Stimulated activated CD4-positive, alpha-beta T cell treated with anti-CD3 and anti-CD28 coated beads, Interleukin-12 subunit alpha, Interleukin-12 subunit beta, amount 100 ng/mL, for 48 hours (primary cell): Measurements from ENCODE around the gene MOCS1.

ENCODE experiments used
- DNase-seq, 3 donors: peaks; one replicate each; pipeline ENCODE4 v3.0.0-alpha.2; 2020; ENCODE audit warnings: low read depth in 2 of 3, low spot score in 1 of 3

Gene MOCS1

DNA sequence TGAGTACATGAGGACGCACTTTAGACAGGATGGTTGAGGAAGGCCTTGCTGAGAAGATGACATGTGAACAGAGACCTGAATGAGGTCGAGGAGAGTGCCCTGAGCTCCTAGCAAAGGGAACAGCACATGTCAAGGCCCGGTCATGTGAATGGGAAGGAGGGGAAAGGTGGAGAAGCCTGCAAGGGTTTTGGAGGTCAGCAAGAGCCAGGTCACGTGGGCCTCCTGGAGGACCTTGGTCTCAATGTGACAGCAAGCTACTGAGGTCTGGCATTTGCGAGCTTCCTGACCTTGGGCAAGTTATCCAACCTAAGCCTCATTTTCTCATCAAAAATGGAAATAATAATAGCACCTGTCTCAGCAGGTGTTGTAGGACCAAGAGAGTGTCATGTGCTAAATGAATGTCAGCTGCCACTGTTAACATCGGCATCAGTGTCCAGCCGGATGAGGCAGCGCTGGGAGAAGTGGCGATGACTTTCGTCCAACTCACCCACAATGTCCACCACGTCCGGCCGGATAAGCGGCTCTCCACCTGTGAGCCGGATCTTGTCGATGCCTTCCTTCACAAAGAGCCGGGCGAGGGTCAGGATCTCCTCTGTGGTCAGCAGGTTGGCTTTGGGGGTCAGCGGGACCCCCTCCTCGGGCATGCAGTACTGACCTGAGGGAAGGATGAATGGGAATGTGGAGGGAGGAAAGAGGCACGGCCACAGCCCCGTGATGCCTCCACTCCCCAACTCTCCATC is 8.9 kb downstream of the MOCS1 start:
- DNase-seq: no peak

DNA sequence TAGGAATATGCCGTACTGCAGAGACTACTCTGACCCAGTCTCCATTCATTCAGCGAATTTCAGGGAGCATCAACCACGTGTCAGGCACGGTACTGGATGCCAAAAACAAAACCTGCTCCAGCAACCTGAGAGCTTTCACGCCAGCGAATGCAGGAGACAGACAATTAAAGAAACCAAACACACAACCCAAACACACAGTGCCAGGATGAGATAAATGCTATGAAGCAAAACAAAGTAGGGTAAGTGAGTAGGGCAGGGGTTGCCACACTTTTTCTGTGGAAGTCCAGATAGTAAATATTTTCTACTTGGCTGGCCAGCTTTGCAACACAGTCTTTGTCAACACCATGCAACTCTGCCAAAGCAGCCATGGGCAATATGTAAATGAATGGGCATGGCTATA is 10.0 kb downstream of the MOCS1 start:
- DNase-seq: no peak

DNA sequence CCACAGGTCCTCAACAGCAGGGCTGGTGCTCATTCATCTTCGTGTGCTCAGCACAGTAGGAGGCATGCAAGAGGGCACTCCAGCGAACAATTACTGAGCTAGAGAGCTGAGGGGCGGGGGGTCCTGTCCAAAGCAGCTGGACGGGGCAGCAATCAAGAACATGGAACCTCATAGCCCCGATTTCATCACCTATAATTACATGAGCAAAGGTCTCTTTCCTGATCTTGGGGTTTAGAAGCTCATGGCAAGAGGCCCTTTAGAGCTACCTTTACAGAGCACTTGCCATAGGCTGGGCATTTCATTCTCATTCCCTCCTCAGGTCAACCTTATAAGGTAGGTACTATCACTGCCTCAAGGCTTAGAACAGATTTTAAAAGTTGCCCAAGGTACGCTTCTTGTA is 10.4 kb downstream of the MOCS1 start:
- no peak for DNase-seq

DNA sequence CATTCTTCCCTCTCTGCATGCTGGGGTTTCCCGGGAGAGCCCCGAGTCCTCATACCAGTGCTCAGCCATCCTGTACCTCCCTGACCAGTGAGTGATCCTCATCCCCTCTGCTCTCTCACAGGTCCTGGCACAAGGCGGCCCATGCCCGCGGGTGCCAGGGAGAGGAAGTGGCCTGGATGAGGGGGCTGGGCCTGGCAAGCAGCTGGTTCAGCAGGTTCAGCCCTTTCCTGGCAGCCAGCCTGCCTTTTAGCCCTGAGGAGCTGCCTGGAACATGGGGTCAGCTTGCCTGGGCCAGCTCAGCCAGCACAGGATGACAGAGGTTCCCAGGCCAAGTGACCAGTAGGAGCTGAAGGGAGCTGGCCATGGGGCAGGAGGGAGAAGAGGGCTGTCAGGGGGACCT is 10.9 kb downstream of the MOCS1 start:
- DNase-seq: no peak

DNA sequence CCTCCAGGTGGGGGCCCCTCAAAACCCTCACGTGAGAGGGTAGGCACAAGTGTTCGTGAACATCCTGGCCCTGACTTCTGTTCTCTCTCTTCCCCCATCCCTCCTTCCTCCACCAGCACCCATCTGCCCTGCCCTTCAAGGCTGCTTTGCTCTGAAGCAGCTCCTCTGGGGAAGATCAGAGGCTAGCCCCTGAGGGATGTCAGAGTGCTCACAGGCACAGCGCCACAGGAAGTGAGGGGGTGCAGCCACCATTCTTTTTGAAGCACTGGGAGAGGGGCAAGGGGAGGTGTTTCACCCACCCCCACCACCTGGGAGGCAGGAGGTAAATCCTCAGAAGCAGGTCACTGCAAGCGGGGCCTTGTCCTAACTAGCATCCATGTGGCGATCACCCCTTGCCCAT is 11.4 kb downstream of the MOCS1 start:
- DNase-seq: no peak

DNA sequence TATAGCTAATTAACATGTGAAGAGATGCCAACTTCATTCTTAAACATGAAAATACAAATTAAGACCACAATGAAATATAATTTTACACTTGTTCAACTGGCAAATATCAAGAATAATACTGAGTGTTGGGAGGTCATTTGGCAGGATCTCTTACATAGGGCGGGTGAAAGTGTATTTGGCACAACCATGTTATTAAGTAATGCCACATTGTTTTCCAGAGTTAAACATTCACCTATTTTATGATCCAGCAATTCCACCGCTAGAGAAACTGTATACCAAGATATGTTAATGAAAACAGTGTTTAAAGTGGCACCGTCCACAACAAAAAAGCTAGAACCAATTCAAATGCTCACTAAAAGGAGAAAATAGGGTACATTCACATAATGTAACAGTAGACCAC is 14.1 kb downstream of the MOCS1 start:
- no peak for DNase-seq

DNA sequence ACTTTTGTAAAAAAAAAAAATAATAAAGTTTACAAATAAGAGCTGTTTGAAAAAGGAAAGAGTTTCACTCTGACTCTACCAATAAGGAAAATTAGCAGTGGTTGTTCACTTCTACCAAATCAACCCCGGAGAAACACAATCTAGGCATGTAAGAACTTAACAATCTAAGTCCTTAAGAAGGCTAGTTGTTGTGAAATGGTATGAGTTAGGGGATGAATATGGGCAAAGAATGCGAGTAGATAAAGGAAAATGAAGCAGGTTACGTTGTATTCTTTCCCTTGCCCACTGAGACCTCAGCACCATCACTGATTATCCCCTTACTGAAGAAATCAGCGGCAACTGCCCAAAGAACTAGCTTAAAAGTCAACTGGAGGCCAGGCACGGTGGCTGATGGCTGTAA is 15.4 kb downstream of the MOCS1 start:
- no peak for DNase-seq

DNA sequence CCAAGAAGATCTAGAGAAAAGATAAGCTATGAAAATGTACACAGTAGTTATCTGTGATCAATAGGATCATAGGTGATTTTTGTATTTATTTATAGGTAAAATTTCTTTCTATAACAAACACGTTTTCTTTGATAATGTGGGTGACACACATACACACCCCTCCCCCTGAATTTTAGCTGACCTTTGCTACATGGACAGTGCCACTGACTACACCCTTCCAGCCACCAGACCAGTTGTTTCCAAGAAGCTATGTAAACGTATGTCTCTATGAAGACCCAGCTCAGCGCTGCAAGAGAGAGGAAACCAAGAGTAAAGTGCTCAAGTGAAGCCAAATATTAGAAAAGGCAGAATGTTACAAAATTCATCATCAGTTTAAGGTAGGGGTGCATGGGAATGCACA is 16.3 kb downstream of the MOCS1 start:
- no peak for DNase-seq

DNA sequence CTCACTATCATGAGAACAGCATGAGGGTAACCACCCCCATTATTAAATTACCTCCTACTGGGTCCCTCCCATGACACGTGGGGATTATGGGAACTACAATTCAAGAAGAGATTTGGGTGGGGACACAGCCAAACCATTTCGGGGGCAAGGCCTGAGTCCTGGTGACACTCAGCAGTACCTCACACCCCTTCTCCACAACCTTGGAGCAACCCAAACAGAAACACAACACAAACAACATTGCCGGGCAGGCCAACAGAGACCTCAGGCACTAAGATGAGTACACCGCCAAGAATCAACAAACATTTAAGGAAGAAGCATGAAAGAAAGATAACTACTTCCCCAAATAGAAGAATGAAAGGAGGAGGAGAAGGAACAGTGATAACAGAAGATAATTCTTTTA is 16.9 kb downstream of the MOCS1 start:
- DNase-seq: no peak

DNA sequence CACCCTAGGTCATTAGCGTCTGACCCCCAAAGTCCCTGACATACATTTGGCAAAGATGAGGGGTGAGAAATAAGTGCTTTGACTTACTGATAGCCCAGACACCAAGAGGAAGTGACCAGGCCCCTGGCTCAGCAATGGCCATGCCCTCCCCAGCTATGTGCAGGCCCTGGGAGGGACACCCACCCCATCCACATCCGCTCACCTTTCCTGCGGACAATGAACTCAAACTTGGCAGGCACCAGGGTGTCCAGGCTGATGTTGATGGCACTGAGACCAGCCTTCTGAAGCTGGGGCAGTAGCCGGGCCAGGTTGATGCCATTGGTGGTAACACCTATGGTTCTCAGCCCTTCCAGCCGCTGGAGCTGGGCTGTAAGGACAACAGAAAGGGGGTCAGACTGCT is 18.4 kb downstream of the MOCS1 start:
- no peak for DNase-seq

DNA sequence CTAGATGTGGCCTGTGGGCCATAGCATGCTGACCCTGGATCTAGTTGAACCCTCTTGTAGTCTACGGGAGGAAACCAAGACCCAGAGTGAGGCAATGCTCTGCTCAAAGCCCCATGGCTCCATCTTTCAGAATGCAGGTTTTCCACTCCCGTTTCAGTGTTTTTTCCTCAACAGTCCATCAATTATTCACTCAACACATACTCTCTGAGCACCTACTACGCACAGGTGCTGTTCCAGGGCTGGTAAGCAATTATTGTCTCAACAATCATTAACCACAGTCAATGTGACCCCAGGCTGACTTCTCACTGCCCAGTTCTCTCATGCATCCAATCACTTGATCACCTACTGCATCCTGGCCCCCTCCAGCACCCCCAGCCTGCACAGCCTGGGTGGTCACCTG is 20.0 kb downstream of the MOCS1 start:
- no peak for DNase-seq

DNA sequence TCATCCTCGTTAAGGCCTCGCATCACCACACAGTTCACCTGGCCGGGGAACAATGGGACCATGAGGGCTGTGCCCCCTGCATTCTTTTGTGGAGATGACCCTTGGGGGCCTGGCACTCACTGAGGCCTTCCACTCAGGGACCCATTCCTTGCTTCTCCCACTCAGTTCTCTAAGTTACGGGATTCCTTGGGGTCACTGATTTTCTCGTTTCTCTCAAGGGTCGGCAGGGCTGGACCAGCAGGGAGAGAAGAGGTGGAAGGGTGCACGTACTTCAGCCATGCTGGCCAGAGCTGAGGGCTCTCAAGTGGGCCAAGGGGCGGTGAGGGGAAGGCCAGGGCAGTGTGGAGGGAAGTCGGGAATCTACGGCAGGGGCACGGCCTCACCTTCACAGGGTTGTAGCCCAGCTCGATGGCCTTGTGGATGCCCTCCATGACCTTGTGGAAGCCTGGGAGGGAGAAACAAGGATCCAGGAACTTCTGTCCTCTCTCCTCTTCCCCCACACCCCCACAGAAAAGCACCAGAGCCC is 20.8 kb downstream of the MOCS1 start:
- DNase-seq: no peak

DNA sequence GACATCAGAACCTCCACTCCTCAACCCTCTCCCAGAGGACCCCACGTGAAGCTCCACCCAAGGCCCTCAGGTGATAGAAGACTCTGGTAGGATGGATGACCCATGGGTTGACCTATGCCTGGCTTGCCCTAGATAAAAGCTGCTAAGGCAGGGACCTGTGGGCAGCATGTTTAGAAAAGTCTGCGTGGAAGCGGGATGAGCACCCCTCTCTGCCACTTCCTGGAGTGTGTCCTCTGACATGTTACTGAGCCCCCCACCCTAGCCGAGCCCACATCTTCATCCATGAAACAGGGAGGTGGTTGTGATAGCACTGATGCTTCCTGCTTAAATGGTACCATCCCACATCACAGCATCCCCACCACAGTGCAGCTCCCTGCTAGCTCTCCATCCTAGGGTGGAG is 21.8 kb downstream of the MOCS1 start:
- no peak for DNase-seq

DNA sequence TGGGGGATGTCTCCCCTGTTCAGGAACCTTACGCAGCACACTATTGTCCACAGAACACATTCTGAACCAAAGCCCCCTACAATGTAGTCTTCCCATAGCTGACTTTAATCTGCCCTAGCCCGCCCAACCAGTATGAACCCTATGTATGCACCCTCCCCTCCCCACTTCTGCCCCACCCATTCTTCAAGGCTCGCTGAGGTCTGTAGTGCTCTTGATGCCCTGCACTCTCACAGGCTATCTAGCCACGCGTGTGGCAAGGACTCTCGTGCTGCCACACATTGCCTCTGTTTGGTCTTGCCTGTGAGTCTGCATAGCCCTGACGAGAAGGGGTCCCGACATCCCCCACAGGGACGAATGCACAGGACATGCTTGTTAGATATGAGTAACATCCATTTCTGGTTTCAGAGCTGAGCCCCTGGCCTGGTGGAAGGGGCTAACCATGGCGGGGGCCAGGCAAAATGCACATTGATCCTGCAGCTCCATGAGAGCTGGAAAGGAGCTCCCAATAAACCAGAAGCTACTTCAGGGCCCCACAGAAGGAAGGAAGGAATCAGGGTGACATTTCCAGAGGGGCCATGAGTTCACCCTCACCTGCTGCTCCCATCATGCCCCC is 22.6 kb downstream of the MOCS1 start:
- DNase-seq: no peak

DNA sequence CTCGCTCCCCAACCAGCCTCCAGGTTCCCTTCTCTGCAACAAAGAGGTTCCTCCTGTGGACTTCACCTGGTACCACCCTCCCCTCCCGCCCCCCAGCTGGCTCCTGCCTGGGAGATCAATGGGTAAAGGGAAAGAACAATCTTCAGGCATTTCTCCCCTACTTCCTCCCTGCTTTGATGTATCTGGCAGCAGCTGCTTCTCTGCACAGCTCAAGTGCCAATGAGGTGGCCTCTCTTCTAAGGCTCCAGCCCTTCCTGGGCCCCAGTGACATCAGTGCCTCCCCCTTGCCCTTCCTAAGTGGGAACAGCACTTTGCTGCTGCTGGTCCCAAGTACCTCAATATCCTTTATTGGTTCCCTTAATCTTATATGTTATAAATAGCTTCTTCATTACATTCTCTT is 23.5 kb downstream of the MOCS1 start:
- no peak for DNase-seq

DNA sequence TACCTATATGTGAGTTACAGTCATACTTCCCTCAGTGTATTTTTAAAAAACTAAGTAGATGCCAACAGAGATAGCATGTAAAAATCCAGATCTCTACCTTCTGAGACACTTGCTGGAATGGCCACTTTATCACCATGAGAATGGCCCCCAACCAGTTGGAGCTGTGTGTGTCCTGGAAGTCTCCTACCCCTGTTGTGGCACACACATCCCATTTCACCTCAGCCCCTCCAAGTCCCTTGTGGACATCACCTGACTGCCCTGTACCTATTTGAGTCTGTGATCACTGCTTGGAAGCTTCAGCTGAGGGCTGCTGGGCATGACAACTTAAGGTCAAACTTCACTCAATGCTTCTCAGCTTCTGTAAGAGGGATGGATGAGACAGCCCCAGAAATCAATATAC is 24.1 kb downstream of the MOCS1 start:
- DNase-seq: no peak

DNA sequence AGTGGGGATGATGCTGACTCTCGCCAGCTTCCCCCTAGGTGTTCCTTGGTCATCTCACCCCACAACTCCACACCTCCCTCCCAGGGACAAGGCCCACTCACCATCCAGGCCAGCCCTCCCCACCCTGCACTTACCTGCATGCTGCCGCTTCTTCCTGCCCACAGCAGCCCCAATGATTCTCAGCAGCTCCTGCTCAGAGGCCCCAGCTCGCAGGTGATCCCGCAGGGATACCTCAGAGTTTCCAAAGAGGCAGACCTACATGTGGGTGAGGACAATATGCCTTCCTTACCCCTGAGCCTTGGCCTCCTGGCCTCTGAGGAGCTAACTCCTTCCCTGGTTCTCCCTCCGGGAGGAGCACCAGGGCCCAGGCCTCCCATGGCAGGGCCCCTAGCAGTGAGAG is 24.6 kb downstream of the MOCS1 start:
- no peak for DNase-seq

DNA sequence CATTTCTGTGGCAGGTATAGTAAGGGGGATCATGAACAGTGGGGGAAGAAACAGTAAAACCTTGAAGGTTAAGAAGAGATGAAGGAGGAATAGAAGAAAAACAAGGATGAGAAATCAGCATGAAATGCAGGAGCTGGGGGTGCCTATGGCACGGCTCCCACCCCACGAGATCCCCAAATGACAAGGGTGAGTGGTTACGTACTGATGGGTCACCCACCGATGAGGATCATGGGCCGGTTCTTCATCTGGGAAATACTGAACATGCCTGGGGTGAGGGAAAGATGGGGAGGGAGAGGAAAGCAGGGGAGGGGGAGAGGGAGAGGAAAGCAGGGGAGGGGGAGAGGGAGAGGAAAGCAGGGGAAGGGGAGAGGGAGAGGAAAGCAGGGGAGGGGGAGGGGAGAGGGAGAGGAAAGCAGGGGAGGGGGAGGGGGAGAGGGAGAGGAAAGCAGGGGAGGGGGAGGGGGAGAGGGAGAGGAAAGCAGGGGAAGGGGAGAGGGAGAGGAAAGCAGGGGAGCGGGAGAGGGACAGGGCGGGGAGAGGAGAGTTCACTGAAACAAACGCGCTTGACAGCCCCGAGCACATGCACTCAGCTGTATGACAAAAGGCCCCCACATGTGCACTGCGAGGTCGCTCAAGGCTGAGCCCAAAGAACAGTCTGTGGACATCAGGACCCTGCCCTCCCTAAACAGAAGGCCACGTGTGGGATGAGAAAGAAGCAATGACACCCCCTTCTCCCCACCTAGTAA is 25.3 kb downstream of the MOCS1 start:
- DNase-seq: no peak

DNA sequence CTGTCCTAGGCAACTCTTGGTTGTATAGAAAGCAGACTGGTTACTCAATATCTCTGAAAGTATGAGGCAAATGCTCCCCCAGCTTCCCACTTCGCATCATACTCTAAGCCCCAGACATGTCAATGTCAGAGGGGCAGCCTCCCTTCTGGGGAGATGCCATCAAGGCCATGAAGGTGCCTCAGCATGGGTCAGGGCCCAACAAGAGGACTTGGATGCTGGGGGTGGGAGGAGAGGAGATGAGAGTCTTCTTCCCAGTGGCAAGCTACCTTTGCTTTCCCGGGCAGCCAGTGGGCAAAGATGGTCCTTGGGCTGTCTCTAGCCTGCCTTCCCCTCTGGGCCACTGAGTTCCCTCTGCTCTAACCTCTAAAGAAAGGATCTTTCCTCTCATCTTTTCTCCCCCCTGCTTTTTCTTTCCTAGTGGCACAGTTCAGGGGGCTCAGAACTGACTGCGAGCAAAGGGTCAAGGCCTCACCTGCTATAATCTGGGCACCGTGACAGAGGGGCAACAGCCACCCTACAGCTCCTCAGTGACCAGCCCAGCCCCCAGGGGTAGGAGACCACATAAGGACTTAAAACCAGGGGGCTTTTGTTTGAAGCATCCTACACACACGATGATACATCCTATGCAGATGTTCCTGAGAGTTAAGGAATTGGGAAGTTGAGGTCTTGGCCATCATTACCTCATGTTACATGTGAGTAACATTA is 26.2 kb downstream of the MOCS1 start:
- no peak for DNase-seq

DNA sequence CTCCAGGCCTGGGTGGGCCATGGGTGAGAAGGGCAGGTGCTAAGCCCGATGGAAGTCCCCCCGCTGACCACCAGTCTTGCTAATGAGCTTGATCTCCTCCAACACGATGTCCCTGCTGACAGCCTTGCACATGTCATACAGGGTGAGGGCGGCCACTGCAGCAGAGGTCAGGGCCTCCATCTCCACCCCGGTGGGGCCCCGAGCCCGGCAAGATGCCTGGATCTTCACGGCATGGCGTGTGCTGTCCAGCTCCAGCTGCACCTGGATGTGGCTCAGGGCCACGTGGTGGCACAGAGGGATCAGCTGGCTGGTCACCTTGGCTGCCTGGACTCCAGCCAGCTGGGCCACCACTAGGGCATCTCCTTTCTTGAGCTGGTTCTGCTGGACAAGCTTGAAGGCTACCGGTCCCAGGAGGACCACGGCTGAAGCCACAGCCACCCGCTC is 27.9 kb downstream of the MOCS1 start:
- no peak for DNase-seq

DNA sequence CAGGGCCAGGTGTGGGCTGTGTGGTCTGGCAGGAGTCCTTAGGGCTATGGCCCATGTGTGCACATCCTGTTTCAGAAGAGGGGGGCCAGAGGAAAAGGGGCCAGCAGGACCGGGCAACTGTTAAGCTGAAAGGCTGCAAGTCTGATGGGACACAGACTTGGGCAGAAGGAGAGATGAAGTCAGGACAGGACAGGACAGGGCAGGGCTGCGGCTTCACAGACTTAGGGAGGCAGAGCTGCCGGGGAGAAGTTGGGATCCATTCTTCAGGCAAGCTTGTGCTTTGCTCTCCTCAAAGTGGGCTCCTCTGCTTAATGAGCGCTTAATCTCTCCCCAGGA is 28.7 kb downstream of the MOCS1 start:
- DNase-seq: no peak
